GM12878 (cell line): Measurements from ENCODE around the gene RFT1.

Source experiments
- EP300 ChIP-seq, 2 experiments: fragments of 150-350 bp in 1 of 2; IDR thresholded peaks; 2 replicates each; pipeline ENCODE4 v1.6.1; 2011 to 2012; ENCODE audit warnings: low read depth in 2 of 2, low read length in 2 of 2, borderline replicate concordance in 1 of 2, improper control_type of control experiment in 1 of 2, inconsistent platforms in 1 of 2; ENCODE audit not compliant: control insufficient read depth in 1 of 2
- EZH2 ChIP-seq: IDR thresholded peaks from 2 replicates; pipeline ENCODE4 v1.6.1; 2012; ENCODE audit warnings: low read depth, mild to moderate bottlenecking, control low read depth, inconsistent platforms, low read length, borderline replicate concordance; ENCODE audit not compliant: control insufficient read depth
- FOXM1 ChIP-seq: IDR thresholded peaks from 2 replicates; pipeline ENCODE4 v1.6.1; 2012; ENCODE audit warnings: low read depth, mild to moderate bottlenecking, inconsistent platforms, low read length, moderate library complexity
- MXI1 ChIP-seq: fragments of 150-350 bp; IDR thresholded peaks from 2 replicates; pipeline ENCODE4 v1.6.1; 2011; ENCODE audit warnings: low read depth, mild to moderate bottlenecking, inconsistent platforms, low read length, improper control_type of control experiment
- NFIC ChIP-seq: IDR thresholded peaks from 2 replicates; pipeline ENCODE4 v1.6.1; 2012; ENCODE audit warnings: low read depth, mild to moderate bottlenecking, inconsistent platforms, low read length, moderate library complexity
- NRF1 ChIP-seq: conservative IDR thresholded peaks from 2 replicates; pipeline ENCODE4 v1.6.1; 2011; ENCODE audit warnings: mild to moderate bottlenecking, low read depth, low read length, improper control_type of control experiment
- POLR2A ChIP-seq: IDR thresholded peaks from 2 replicates; pipeline ENCODE4 v1.6.1; 2011; ENCODE audit warnings: low read depth, mild to moderate bottlenecking, low read length
- SIX5 ChIP-seq: IDR thresholded peaks from 2 replicates; pipeline ENCODE4 v1.6.1; 2011; ENCODE audit warnings: mild to moderate bottlenecking, low read depth, low read length, moderate library complexity; ENCODE audit not compliant: severe bottlenecking
- SMC3 ChIP-seq: IDR thresholded peaks from 2 replicates; pipeline ENCODE4 v1.6.1; 2011; ENCODE audit warnings: low read length, improper control_type of control experiment, borderline replicate concordance
- TF ChIP-seq, protein P1 (sequence below), 3 experiments: IDR thresholded peaks in 2 of 3; conservative IDR thresholded peaks in 1 of 3; 2 replicates each; pipeline ENCODE4 v1.5.1; 2011; ENCODE audit warnings: low read depth in 3 of 3, low read length in 3 of 3, mild to moderate bottlenecking in 3 of 3, control low read depth in 2 of 3, moderate library complexity in 2 of 3, inconsistent platforms in 1 of 3, mixed read lengths in 1 of 3; ENCODE audit not compliant: control insufficient read depth in 2 of 3, insufficient read depth in 1 of 3; ENCODE audit errors: extremely low read depth in 1 of 3
- TF ChIP-seq, protein P2 (sequence below): IDR thresholded peaks from 2 replicates; pipeline ENCODE4 v1.6.1; 2012; ENCODE audit warnings: mild to moderate bottlenecking, low read depth, low read length
- TF ChIP-seq, protein P3 (sequence below): fragments of 450-650 bp; formaldehyde crosslinking; IDR thresholded peaks from 2 replicates; pipeline ENCODE4 v1.4.0; 2022; ENCODE audit warnings: mild to moderate bottlenecking, moderate library complexity
- TF ChIP-seq, protein P4 (sequence below): fragments of 450-650 bp; IDR thresholded peaks from 2 replicates; pipeline ENCODE4 v1.6.1; 2017; ENCODE audit warnings: mild to moderate bottlenecking
- TF ChIP-seq, protein P5 (sequence below): fragments of 450-650 bp; IDR thresholded peaks from 2 replicates; pipeline ENCODE4 v1.6.1; 2014; ENCODE audit warnings: mild to moderate bottlenecking

DNA sequence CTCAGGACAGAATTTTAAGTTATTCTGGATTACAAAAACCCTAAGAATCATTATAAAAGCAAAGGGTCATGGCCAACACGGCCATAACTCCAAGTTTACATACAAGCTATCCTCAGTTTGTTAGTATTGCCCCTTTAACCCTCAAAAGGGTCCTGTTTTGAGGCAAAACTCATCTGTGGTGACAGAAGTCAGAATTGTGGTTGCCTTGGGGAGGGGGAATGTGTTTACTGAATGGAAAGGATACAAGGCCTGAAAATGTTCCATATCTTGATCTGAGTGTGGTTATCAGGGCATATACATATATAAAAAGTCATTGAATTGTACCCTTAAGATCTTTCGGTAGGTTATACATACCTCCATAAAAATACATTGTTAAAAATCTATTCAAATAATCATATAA is 86.5 kb downstream of the RFT1 start:
- TF ChIP-seq, protein P1, sequence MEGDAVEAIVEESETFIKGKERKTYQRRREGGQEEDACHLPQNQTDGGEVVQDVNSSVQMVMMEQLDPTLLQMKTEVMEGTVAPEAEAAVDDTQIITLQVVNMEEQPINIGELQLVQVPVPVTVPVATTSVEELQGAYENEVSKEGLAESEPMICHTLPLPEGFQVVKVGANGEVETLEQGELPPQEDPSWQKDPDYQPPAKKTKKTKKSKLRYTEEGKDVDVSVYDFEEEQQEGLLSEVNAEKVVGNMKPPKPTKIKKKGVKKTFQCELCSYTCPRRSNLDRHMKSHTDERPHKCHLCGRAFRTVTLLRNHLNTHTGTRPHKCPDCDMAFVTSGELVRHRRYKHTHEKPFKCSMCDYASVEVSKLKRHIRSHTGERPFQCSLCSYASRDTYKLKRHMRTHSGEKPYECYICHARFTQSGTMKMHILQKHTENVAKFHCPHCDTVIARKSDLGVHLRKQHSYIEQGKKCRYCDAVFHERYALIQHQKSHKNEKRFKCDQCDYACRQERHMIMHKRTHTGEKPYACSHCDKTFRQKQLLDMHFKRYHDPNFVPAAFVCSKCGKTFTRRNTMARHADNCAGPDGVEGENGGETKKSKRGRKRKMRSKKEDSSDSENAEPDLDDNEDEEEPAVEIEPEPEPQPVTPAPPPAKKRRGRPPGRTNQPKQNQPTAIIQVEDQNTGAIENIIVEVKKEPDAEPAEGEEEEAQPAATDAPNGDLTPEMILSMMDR (IDR thresholded peaks at IDR 0.05 in 2 of 3, conservative IDR thresholded peaks at IDR 0.05 in 1 of 3; ENCODE audit: control insufficient read depth in 2 of 3, extremely low read depth in 1 of 3, insufficient read depth in 1 of 3, low read depth in 3 of 3, low read length in 3 of 3): no peak
- TF ChIP-seq EZH2 (no peak), SMC3 (no peak), POLR2A (no peak), MXI1 (no peak), EP300 (IDR thresholded peaks at IDR 0.05; ENCODE audit: borderline replicate concordance in 1 of 2, control insufficient read depth in 1 of 2, low read depth in 2 of 2, low read length in 2 of 2) (no peak), NRF1 (no peak), SIX5 (no peak), FOXM1 (no peak), NFIC (no peak)
- TF ChIP-seq, protein P2, sequence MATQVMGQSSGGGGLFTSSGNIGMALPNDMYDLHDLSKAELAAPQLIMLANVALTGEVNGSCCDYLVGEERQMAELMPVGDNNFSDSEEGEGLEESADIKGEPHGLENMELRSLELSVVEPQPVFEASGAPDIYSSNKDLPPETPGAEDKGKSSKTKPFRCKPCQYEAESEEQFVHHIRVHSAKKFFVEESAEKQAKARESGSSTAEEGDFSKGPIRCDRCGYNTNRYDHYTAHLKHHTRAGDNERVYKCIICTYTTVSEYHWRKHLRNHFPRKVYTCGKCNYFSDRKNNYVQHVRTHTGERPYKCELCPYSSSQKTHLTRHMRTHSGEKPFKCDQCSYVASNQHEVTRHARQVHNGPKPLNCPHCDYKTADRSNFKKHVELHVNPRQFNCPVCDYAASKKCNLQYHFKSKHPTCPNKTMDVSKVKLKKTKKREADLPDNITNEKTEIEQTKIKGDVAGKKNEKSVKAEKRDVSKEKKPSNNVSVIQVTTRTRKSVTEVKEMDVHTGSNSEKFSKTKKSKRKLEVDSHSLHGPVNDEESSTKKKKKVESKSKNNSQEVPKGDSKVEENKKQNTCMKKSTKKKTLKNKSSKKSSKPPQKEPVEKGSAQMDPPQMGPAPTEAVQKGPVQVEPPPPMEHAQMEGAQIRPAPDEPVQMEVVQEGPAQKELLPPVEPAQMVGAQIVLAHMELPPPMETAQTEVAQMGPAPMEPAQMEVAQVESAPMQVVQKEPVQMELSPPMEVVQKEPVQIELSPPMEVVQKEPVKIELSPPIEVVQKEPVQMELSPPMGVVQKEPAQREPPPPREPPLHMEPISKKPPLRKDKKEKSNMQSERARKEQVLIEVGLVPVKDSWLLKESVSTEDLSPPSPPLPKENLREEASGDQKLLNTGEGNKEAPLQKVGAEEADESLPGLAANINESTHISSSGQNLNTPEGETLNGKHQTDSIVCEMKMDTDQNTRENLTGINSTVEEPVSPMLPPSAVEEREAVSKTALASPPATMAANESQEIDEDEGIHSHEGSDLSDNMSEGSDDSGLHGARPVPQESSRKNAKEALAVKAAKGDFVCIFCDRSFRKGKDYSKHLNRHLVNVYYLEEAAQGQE: no peak
- TF ChIP-seq, protein P3, sequence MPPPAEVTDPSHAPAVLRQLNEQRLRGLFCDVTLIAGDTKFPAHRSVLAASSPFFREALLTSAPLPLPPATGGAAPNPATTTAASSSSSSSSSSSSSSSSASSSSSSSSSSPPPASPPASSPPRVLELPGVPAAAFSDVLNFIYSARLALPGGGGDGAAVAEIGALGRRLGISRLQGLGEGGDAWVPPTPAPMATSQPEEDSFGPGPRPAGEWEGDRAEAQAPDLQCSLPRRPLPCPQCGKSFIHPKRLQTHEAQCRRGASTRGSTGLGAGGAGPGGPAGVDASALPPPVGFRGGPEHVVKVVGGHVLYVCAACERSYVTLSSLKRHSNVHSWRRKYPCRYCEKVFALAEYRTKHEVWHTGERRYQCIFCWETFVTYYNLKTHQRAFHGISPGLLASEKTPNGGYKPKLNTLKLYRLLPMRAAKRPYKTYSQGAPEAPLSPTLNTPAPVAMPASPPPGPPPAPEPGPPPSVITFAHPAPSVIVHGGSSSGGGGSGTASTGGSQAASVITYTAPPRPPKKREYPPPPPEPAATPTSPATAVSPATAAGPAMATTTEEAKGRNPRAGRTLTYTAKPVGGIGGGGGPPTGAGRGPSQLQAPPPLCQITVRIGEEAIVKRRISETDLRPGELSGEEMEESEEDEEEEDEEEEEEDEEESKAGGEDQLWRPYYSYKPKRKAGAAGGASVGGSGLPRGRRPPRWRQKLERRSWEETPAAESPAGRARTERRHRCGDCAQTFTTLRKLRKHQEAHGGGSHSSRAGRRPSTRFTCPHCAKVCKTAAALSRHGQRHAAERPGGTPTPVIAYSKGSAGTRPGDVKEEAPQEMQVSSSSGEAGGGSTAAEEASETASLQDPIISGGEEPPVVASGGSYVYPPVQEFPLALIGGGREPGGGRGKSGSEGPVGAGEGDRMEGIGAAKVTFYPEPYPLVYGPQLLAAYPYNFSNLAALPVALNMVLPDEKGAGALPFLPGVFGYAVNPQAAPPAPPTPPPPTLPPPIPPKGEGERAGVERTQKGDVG: no peak
- TF ChIP-seq, protein P4, sequence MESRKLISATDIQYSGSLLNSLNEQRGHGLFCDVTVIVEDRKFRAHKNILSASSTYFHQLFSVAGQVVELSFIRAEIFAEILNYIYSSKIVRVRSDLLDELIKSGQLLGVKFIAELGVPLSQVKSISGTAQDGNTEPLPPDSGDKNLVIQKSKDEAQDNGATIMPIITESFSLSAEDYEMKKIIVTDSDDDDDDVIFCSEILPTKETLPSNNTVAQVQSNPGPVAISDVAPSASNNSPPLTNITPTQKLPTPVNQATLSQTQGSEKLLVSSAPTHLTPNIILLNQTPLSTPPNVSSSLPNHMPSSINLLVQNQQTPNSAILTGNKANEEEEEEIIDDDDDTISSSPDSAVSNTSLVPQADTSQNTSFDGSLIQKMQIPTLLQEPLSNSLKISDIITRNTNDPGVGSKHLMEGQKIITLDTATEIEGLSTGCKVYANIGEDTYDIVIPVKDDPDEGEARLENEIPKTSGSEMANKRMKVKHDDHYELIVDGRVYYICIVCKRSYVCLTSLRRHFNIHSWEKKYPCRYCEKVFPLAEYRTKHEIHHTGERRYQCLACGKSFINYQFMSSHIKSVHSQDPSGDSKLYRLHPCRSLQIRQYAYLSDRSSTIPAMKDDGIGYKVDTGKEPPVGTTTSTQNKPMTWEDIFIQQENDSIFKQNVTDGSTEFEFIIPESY: no peak
- TF ChIP-seq, protein P5, sequence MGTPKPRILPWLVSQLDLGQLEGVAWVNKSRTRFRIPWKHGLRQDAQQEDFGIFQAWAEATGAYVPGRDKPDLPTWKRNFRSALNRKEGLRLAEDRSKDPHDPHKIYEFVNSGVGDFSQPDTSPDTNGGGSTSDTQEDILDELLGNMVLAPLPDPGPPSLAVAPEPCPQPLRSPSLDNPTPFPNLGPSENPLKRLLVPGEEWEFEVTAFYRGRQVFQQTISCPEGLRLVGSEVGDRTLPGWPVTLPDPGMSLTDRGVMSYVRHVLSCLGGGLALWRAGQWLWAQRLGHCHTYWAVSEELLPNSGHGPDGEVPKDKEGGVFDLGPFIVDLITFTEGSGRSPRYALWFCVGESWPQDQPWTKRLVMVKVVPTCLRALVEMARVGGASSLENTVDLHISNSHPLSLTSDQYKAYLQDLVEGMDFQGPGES: no peak
